GM12878 (cell line): ENCODE measurements around the gene PRCD.

ENCODE experiments used
- ATF2 ChIP-seq: IDR thresholded peaks from 2 replicates; pipeline ENCODE4 v1.6.1; 2012; ENCODE audit warnings: low read length, inconsistent platforms
- BHLHE40 ChIP-seq, 2 experiments: fragments of 450-650 bp in 1 of 2; IDR thresholded peaks; 2 replicates each; pipeline ENCODE4 v1.6.1; 2011 to 2017; ENCODE audit warnings: low read depth in 2 of 2, borderline replicate concordance in 1 of 2, improper control_type of control experiment in 1 of 2, low read length in 1 of 2, mild to moderate bottlenecking in 1 of 2
- CBX5 ChIP-seq: sonication (generic); IDR thresholded peaks from 2 replicates; pipeline ENCODE4 v1.6.1; 2016; ENCODE audit warnings: low read depth, moderate library complexity, mild to moderate bottlenecking, inconsistent platforms
- CTCF ChIP-seq, 3 experiments: IDR thresholded peaks in 2 of 3; conservative IDR thresholded peaks in 1 of 3; 2 replicates each; pipeline ENCODE4 v1.5.1; 2011; ENCODE audit warnings: low read depth in 3 of 3, low read length in 3 of 3, mild to moderate bottlenecking in 3 of 3, control low read depth in 2 of 3, moderate library complexity in 2 of 3, inconsistent platforms in 1 of 3, mixed read lengths in 1 of 3; ENCODE audit not compliant: control insufficient read depth in 2 of 3, insufficient read depth in 1 of 3; ENCODE audit errors: extremely low read depth in 1 of 3
- POLR2AphosphoS5 ChIP-seq: IDR thresholded peaks from 2 replicates; pipeline ENCODE4 v1.6.1; 2011; ENCODE audit warnings: mild to moderate bottlenecking, low read length, inconsistent platforms
- TAF1 ChIP-seq: IDR thresholded peaks from 2 replicates; pipeline ENCODE4 v1.6.1; 2011; ENCODE audit warnings: mild to moderate bottlenecking, low read depth, low read length, borderline replicate concordance

DNA sequence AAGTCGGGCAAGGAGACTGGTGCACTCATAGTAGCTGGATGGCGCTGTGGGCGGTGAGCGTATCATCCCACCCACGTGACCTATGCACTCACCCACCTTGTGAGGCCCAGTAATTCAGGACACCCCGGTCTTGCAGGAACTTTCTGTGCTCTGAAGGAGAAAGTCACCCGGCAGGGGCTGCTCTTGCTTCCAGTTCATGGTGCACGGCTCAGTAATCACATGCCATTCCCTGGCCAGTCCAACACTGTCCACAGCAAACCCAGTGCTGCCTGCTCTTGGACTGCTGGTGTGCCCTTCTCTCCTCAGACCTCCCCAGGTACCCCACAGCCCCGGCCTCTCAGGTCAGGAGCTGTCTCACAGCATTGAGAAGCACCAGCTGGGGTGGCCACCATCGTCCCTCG, 22.2 kb upstream of the PRCD start:
- TF ChIP-seq CTCF (IDR thresholded peaks at IDR 0.05 in 2 of 3, conservative IDR thresholded peaks at IDR 0.05 in 1 of 3; ENCODE audit: control insufficient read depth in 2 of 3, extremely low read depth in 1 of 3, insufficient read depth in 1 of 3, low read depth in 3 of 3, low read length in 3 of 3) (no peak), POLR2AphosphoS5 (no peak), TAF1 (no peak), CBX5 (no peak), BHLHE40 (IDR thresholded peaks at IDR 0.05; ENCODE audit: borderline replicate concordance in 1 of 2, low read depth in 2 of 2, low read length in 1 of 2) (no peak), ATF2 (no peak)
